PC-9 (cell line): ENCODE results near the gene CHPT1.

Experiments used
- CTCF ChIP-seq: fragments of 200-600 bp; sonication (generic); conservative IDR thresholded peaks from 2 replicates; pipeline ENCODE4 v1.6.1; 2017; ENCODE audit warnings: mixed run types, antibody characterized with exemption, mild to moderate bottlenecking, moderate library complexity
- EZH2 ChIP-seq: fragments of 200-600 bp; sonication (generic); IDR thresholded peaks from 2 replicates; pipeline ENCODE4 v1.8.0; 2017; ENCODE audit warnings: antibody characterized with exemption, low read depth

- TF ChIP-seq CTCF = no peak
- TF ChIP-seq EZH2 = no peak
Measured at GRCh38 chr12:101697930-101698799, 725 bp downstream of the CHPT1 start.
